ENCODE data around the gene ISG20.
"Not testable (repeated sequence)": the region's sequence is repeated elsewhere in the genome, so short reads cannot be mapped to it uniquely, and the experiment has no call there.

ISG20 gene

DNA sequence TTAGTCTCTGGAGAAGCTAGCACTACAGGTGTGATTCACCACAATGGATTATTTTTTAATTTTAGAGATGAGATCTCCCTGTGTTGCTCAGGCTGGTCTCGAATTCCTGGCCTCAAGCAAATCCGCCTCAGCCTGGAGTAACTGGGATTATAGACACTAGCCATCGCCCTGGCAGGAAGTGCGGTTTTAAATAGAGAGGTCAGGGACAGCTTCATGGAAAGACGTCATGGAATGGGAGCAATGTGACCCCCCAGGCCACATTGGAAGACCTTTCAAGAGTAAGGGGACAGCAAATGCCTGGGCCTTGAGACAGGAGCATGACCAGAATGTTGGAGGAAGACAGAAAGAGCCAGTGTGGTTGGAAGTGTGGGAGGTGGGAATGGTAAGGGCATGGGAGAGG lies 2.2 kb upstream of the ISG20 start:
- DNase-seq (ENCODE audit: low read depth in 2 of 2), result no peak

DNA sequence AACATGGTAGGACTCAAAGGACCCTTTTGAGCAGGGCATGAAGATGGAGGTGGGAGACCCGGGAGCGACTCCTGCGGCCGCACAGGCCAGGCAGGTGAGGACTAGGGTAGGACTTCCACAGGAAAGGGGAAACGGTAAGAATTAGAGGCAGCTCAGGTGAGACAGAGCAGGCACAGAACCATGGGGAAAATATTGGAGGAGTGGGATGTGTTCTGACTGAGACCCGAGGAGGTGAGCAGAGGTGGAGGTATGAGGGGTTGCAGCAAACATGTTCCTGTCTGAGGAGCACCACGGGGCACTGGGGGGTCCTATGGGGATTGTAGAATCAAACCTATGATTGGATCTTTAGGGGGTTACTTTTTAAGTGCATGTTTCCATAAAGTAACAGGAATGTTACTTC lies 1.4 kb upstream of the ISG20 start:
- DNase-seq (ENCODE audit: low read depth in 2 of 2), result no peak

DNA sequence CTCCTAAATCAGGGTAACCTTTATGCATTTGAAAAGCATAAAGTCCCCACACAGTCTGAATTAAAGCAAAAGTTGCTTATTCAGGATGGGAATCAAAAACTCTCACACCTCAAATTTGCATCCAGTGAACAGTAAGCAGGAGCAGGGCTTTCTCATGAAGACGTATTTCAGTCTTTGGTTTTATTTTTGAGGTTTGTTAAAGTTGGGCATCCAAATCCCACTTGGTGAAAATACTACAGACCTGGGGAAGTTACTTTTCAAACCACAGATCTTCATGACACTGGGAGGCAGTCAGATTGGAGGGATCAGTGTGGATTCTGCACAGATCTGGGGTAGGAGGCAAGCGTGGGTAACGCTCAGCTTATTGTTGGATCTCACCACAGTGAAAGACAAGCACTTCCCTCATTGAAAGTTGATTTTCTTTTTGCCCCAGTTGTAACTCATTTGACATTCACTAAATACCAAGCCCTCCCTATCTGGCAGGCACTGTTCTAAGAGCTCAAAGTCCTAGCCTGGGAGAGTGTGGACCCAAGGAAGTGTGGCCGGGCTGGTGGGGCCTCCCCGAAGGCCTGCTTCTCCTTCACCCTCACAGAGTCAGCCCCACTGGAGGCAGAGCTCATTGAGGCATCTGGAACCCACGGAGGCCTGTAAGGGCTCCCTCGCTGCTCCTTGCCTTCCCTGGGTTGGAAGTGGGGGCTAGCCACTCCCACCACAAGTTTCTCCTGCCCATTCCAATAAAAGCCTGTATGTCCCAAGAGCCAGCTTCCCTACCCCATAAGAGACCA lies 783 bp upstream of the ISG20 start:
- no peak for DNase-seq (ENCODE audit: low read depth in 2 of 2)

GRCh38 chr15:88641959-88642452 lies 3.2 kb downstream of the ISG20 start:
- DNase-seq (ENCODE audit: low read depth in 2 of 2), result no peak

- DNase-seq (ENCODE audit: low read depth in 2 of 2), result not testable (repeated sequence)
Measured at GRCh38 chr15:88642514-88642913, 3.7 kb downstream of the ISG20 start.

DNA sequence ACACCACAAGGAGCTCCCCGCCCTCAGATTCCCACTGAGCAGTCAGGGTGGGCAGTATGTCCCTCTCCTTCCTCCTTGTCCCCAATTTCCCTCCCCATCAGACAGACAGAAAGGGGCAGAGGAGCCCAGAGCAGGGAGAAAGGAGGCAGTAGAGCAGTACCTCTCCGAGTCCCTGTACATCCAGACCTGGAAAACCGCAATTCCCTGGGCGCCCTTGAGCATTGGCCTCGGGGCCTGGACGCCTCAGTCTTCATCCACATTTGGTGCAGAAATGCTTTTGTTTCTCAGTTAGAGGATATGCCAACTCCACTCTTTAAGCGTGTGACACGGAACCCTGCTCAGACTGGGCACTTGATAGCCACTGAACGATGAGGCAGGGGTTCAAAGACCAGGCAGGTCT lies 5.9 kb downstream of the ISG20 start:
- DNase-seq (ENCODE audit: low read depth in 2 of 2), result no peak

DNA sequence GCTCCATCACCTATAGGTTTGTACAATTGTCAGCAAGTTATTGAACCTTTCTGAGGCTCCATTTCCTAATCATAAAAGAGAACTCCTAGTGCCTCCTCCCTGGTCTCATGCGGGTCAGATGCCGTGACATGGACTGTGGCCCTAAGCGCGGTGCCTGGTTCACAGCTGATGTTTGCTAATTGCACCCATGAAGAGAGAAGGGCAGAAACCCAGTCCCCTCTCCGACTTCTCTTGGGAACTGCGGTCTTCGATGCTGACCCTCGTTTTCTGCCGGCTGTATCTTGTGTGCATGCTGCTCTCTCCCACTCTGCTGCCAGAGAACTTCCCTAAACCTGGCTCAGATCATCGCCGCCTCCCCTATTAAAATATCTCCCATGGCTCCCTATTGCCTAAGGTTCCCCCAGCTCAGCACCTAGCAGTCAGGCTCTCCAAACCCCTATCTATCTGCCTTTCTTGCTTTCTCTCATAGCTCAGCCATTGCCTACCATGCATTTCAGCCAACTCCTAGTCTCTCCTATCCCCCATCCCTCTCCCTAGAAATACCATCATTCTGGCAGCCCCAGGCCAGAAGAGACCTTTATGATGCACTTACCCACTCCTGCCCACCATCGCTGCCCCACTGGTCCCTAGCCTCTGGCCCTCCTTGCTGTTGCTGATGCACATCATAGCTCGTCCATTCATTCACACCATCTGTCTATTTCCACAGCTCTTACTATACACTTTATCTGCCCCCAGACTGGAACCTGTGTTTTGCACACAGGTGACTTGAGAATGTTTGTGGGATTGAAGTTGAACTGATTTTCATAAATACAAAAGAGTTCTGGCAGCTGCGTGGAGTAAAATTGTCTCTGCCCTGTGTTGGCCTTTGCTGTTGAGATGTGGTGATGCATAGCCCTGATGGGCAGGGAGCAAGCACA lies 6.6 kb downstream of the ISG20 start:
- DNase-seq (ENCODE audit: low read depth in 2 of 2), result no peak

GRCh38 chr15:88646088-88646405 lies 7.2 kb downstream of the ISG20 start:
- DNase-seq (ENCODE audit: low read depth in 2 of 2), result no peak

DNA sequence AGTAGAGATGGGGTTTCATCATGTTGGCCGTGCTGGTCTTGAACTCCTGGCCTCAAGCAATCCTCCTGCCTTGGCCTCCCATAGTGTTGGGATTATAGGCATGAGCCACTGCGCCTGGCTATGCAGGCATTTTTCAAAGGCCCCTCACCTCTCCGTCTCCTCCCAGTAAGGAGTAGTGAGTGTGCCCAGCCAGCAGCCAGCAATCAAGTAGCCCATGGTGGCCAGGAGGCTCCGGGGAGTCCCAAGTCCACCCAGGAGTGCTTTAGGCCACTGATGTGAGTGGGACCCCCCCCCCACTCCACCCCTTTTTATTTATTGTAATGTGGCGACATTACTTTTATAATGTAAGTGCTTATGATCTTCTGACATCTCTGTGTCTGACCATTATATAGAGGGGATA lies 8.1 kb downstream of the ISG20 start:
- no peak for DNase-seq (ENCODE audit: low read depth in 2 of 2)

DNA sequence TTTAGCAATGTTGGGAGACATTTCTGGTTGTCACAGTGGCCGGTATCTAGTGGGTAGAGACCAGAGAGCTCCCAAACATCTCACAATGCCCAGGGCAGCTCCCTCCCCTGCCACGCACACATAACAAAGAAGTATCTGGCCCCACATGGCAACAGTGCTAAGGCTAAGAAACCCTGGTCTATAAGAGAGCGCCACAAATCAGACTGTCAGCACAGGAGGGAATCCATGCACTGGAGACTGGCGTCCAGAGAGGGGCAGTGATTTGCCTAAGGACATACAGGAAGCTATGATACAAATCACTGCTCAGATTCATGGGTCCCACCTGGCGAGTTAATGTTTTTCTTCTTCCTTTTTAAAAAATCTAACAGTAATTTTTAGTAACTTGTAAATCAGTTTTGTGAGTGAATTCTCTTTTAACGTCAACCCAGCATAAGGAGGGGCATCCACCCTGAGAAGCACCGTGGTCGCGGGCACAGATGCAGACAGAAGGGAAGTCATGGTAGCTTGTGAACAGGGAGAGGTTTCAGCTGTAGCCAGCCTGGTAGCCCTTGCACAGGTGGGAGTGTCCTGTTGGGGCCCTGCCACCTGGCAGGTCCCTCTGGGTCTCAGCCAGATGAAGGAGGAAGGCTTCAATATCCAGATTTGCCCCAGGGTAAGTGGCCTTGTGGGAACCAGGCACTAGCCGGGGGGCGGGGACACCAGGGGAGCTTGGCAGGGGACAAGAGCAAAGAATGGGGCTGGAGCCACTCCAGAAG lies 8.7 kb downstream of the ISG20 start:
- DNase-seq (ENCODE audit: low read depth in 2 of 2), result no peak

DNA sequence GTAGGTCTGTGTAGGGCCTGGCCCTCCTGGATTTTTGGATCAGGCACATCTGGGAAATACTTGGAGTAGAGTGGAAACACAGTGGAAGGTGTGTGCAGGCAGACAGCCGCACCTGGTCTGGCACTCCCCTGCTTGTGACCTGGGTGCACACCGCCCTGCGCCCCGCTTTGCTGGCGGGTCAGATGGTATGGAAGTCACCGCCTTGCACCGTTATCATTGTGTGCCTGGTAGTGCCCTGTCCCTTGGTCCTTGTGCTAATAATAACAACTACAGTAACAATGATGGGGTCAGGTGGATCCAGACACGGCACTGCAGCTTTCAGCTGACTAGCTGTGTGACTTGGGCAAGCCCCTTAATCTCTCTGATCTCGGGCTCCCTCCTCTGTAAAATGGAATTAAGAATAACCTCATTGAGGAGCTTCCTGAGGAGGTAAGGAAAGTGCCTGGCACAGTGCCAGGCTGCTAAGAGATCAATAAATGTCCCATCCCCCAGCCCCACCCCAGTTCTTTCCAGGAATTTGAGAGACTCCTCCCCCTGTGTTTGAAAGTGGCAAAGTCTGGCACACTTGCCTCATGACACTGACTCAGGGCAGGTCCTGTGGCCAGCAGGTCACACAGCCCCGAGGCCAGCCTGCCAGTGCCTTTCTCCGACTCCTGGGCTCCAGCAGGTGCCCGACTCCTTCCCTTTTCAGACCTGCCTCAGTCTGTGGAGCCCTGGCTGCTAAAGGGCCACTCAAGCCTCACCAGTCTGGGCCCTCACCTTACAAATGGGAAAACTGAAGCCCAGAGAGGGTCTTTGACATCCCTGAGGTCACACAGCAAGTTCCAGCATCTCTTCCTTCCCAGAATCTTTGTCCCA lies 9.8 kb downstream of the ISG20 start:
- no peak for DNase-seq (ENCODE audit: low read depth in 2 of 2)

GRCh38 chr15:88649286-88649733 lies 10.5 kb downstream of the ISG20 start:
- peak; percentile 58 to 67 for DNase-seq (ENCODE audit: low read depth in 2 of 2)

GRCh38 chr15:88649753-88650551 lies 11.1 kb downstream of the ISG20 start:
- DNase-seq (ENCODE audit: low read depth in 2 of 2), result no peak

- no peak for DNase-seq (ENCODE audit: low read depth in 2 of 2)
Measured at GRCh38 chr15:88650556-88650955, 11.7 kb downstream of the ISG20 start.

DNA sequence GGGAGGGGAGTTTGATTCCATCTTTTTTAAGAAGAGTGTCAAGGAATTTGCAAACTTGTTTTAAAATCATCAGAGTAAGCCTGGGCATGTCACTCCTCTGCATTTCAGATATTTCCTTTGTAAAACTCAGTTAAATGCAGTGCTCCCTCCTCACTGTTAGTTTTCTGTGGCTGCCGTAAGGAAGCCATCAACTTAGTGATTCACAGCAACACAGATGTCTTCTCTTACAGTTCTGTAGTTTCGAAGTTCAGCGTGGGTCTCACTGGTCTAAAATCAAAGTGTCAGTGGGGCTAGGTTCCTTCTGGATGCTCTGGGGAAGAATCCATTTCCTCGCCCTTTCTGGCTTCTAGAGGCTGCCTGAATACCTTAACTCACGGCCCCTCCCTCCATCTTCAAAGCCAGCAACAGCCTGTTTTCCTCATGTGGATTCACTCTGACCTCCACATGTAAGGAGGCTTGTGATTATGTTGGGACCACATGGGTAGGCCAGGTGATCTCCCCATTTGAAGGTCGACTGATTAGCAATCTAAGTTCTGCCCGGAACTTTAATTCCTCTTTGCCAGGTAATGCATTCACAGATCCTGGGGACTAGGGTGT lies 12.4 kb downstream of the ISG20 start:
- DNase-seq (ENCODE audit: low read depth in 2 of 2), result no peak

DNA sequence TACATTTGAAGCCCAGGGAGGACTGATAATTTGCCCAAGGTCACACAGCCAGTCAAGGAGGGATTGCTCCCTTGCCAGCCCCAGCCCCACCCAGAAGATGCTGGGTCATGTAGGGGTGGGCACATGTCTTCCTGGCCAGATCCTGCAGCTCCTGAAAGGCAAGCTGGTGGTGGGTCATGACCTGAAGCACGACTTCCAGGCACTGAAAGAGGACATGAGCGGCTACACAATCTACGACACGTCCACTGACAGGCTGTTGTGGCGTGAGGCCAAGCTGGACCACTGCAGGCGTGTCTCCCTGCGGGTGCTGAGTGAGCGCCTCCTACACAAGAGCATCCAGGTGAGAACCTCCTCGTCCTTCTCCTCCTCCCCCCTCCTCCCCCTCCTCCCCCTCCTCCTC lies 13.2 kb downstream of the ISG20 start:
- no peak for DNase-seq (ENCODE audit: low read depth in 2 of 2)

- no peak for DNase-seq (ENCODE audit: low read depth in 2 of 2)
Measured at GRCh38 chr15:88652456-88653199, 13.8 kb downstream of the ISG20 start.

- no peak for DNase-seq (ENCODE audit: low read depth in 2 of 2)
Measured at GRCh38 chr15:88653200-88654064, 14.6 kb downstream of the ISG20 start.
